ENCODE measurements around the gene SLC6A3.

DNA sequence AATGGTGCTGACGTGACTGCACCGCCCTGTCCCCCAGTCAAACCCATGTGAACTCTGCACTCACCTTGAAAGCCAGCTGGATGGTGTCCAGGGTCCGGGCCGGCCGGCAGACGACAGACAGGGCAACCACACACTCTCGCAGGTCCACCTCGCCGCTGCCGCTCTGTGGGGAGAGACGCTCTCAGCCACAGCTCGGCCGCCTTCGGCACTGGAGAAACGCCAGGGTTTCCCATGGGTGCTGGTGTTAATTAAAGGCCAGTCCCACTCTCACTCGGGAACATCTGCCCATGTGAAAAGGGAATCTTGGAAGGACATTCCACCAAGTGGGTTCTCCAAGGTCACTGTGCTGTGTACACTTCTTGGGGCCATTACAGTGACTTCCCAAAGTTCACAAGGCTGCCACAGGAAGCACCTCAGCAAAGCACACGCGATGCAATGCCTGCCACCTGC is 25.5 kb upstream of the SLC6A3 start:
- TF ChIP-seq ZFX (IDR thresholded peaks at IDR 0.05): no peak
- TF ChIP-seq, protein P1, sequence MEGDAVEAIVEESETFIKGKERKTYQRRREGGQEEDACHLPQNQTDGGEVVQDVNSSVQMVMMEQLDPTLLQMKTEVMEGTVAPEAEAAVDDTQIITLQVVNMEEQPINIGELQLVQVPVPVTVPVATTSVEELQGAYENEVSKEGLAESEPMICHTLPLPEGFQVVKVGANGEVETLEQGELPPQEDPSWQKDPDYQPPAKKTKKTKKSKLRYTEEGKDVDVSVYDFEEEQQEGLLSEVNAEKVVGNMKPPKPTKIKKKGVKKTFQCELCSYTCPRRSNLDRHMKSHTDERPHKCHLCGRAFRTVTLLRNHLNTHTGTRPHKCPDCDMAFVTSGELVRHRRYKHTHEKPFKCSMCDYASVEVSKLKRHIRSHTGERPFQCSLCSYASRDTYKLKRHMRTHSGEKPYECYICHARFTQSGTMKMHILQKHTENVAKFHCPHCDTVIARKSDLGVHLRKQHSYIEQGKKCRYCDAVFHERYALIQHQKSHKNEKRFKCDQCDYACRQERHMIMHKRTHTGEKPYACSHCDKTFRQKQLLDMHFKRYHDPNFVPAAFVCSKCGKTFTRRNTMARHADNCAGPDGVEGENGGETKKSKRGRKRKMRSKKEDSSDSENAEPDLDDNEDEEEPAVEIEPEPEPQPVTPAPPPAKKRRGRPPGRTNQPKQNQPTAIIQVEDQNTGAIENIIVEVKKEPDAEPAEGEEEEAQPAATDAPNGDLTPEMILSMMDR (conservative IDR thresholded peaks at IDR 0.05): no peak

Data from C4-2B (cell line).